Neural cell (in vitro differentiated cells): ENCODE results near the gene KHSRP. TPM values are rescaled to one million over a fixed set of nuclear protein-coding genes. Genes with fewer than 3 reads are reported as not detected.

Experiments used
- H2AFZ ChIP-seq: fragments of 200-600, 300-800 bp; sonication (generic), shearing (Covaris generic); 2 replicates; pipeline ENCODE4 v1.6.0; 2014; ENCODE audit warnings: low read depth, mild to moderate bottlenecking, antibody characterized with exemption, low read length, moderate library complexity
- H3F3A ChIP-seq: fragments of 200-600 bp; shearing (Covaris generic); 2 replicates; pipeline ENCODE4 v1.6.1; 2016; ENCODE audit warnings: mild to moderate bottlenecking, moderate library complexity, mixed read lengths, antibody characterized with exemption, low read length; ENCODE audit not compliant: insufficient read depth, poor library complexity, severe bottlenecking
- H3K27ac ChIP-seq: fragments of 200-600, 300-800 bp; sonication (generic), shearing (Covaris generic); 2 replicates; pipeline ENCODE4 v1.5.1; 2014; ENCODE audit warnings: mild to moderate bottlenecking, low read length, moderate library complexity
- H3K27me3 ChIP-seq: fragments of 300-800, 200-600 bp; sonication (generic), shearing (Covaris generic); 2 replicates; pipeline ENCODE4 v1.6.0; 2014; ENCODE audit warnings: mild to moderate bottlenecking, low read depth, low read length, moderate library complexity; ENCODE audit not compliant: insufficient read depth
- H3K36me3 ChIP-seq: fragments of 300-800, 200-600 bp; sonication (generic), shearing (Covaris generic); 2 replicates; pipeline ENCODE4 v1.5.1; 2014; ENCODE audit warnings: mild to moderate bottlenecking, antibody characterized with exemption, low read length, moderate library complexity; ENCODE audit not compliant: insufficient read depth
- H3K4me2 ChIP-seq: fragments of 300-800, 200-600 bp; sonication (generic), shearing (Covaris generic); 2 replicates; pipeline ENCODE4 v1.6.0; 2014; ENCODE audit warnings: mild to moderate bottlenecking, low read length
- H3K4me3 ChIP-seq: fragments of 300-800, 200-600 bp; sonication (generic), shearing (Covaris generic); 2 replicates; pipeline ENCODE4 v1.5.1; 2014; ENCODE audit warnings: mild to moderate bottlenecking, low read length, moderate library complexity
- H3K79me2 ChIP-seq: fragments of 200-600 bp; shearing (Covaris generic); replicated peaks from 2 replicates; pipeline ENCODE4 v1.6.0; 2014; ENCODE audit warnings: mild to moderate bottlenecking, low read length, moderate library complexity; ENCODE audit not compliant: insufficient read depth
- H3K9ac ChIP-seq: fragments of 300-800, 200-600 bp; sonication (generic), shearing (Covaris generic); 2 replicates; pipeline ENCODE4 v1.6.1; 2016; ENCODE audit warnings: mild to moderate bottlenecking, low read length, mixed read lengths
- H3K9me2 ChIP-seq: fragments of 200-600 bp; shearing (Covaris generic); 2 replicates; pipeline ENCODE4 v1.6.1; 2016; ENCODE audit warnings: mild to moderate bottlenecking, low read length, mixed read lengths; ENCODE audit not compliant: insufficient read depth
- H3K9me3 ChIP-seq: fragments of 200-600, 300-800 bp; sonication (generic), shearing (Covaris generic); 2 replicates; pipeline ENCODE4 v1.6.1; 2016; ENCODE audit warnings: mild to moderate bottlenecking, mixed run types, low read length, moderate library complexity, mixed read lengths
- H4K20me1 ChIP-seq: fragments of 200-600 bp; shearing (Covaris generic); 2 replicates; pipeline ENCODE4 v1.6.1; 2016; ENCODE audit warnings: mild to moderate bottlenecking, mixed run types; ENCODE audit not compliant: insufficient read depth
- EP300 ChIP-seq: fragments of 450-650 bp; conservative IDR thresholded peaks from 2 replicates; pipeline ENCODE4 v1.6.1; 2014; ENCODE audit warnings: antibody characterized with exemption, mild to moderate bottlenecking, moderate library complexity; ENCODE audit not compliant: poor library complexity, severe bottlenecking
- EZH2 ChIP-seq: fragments of 200-600, 300-800 bp; shearing (Covaris generic), sonication (generic); IDR thresholded peaks from 2 replicates; pipeline ENCODE4 v1.6.1; 2014; ENCODE audit warnings: antibody characterized with exemption, low read length, borderline replicate concordance, mild to moderate bottlenecking; ENCODE audit not compliant: insufficient read depth, poor library complexity, severe bottlenecking
- MXI1 ChIP-seq: fragments of 450-650 bp; conservative IDR thresholded peaks from 2 replicates; pipeline ENCODE4 v1.6.1; 2014; ENCODE audit warnings: antibody characterized with exemption, mild to moderate bottlenecking; ENCODE audit not compliant: poor library complexity, severe bottlenecking
- POLR2AphosphoS5 ChIP-seq: IDR thresholded peaks from 2 replicates; pipeline ENCODE4 v1.6.1; 2012
- RAD21 ChIP-seq: fragments of 450-650 bp; conservative IDR thresholded peaks from 2 replicates; pipeline ENCODE4 v1.6.1; 2014; ENCODE audit warnings: antibody characterized with exemption, mild to moderate bottlenecking, moderate library complexity
- SMC3 ChIP-seq: fragments of 450-650 bp; conservative IDR thresholded peaks from 2 replicates; pipeline ENCODE4 v1.6.1; 2014; ENCODE audit warnings: antibody characterized with exemption, mild to moderate bottlenecking, moderate library complexity; ENCODE audit not compliant: poor library complexity
- TAF1 ChIP-seq: IDR thresholded peaks from 2 replicates; pipeline ENCODE4 v1.6.1; 2012; ENCODE audit warnings: low read depth
- polyA plus RNA-seq: library from polyadenylated mRNA; depleted of rRNA; stranded (reverse); fragments of >200 nt; gene quantifications from 2 replicates; pipeline ENCODE4 v1.2.3, GENCODE V29; 2014
- TF ChIP-seq, protein P1 (sequence below): fragments of 450-650 bp; IDR thresholded peaks from 2 replicates; pipeline ENCODE4 v1.5.1; 2014; ENCODE audit warnings: antibody characterized with exemption, mild to moderate bottlenecking, moderate library complexity; ENCODE audit not compliant: poor library complexity, severe bottlenecking
- TF ChIP-seq, protein P2 (sequence below): IDR thresholded peaks from 2 replicates; pipeline ENCODE4 v1.6.1; 2012; ENCODE audit warnings: borderline replicate concordance

The KHSRP gene
- polyA plus RNA-seq, 1 donor from 2014 or later: 33.3 TPM

DNA sequence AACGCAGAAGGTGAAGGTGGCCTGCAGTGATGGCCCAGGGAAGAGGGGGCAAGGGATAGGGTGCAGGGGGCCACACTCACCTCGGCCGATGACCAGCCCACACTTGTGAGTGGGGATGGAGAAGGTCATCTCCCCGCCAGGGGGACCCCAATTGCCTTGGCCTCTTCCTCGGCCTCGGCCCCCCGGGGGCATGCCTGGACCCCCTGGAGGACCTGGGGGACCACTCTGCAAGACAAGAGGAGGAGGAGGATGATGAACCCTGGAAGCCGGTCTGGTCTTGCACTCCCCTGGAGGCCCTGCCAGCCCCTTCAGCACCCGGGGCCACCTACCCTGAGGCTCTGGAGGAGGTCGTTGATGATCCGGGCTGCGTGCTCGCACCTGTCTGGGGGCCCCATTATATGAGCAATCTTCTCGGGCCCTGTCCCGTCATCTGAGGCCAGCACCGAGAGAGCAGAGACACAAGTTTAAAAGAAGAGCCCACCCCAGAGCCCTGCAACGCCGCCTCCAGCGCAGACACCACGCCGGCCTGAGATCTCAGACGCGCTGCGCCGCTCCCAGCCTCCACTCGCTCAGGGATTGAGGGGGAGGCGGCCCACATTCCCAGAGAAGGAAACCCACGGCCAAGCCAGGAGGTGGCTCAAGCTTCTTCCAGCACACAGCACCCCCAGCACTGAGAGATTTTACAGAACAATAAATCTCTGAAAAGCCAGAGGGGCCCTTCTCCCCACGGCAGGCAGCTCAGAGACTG is 7.8 kb downstream of the KHSRP start:
- no peaks in the 10 kb centered on the region for H3K36me3 ChIP-seq

DNA sequence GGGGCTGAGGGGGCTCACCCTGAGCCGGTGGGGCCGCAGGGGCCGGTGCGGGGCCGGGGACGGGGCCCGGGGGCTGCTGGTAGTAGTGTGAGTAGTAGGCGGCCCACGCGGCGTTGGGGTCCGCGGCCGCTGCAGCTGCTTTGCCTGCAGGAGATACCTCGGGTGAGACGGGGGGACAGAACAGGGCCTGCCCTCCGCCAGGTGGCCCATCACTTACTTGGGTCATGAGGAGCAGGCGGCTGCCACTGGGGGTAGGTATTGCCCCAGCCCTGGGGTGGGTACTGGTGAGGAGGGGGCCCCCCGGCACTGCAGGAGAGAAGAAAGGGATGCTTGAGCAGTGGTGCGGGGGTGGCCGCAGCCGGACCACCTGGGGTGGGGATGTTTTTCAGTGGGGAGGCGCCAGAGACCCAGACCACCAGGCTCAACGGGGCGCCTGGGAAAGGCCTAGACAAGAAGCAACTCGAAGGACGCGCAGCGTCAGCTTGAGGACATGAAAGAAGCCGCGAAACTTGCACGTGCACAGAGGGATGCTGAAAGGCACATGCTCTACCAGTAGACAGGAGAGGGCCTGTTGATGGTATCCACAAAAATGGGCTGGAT is 8.9 kb downstream of the KHSRP start:
- H3K9ac ChIP-seq: no peak overlapping the region
- H3K79me2 ChIP-seq: peaks cover 4% of the 10 kb centered on the region
- H3K9me3 ChIP-seq: no peaks in the 10 kb centered on the region
- H3K27ac ChIP-seq: no peak overlapping the region
- H3K36me3 ChIP-seq: no peaks in the 10 kb centered on the region
- no peak overlapping the region for H3K4me2 ChIP-seq
- no peaks in the 10 kb centered on the region for H3F3A ChIP-seq
- H2AFZ ChIP-seq: no peak overlapping the region
- H3K4me3 ChIP-seq: no peak overlapping the region
- H3K9me2 ChIP-seq: no peaks in the 10 kb centered on the region
- H3K27me3 ChIP-seq: no peaks in the 10 kb centered on the region
- peaks cover 8% of the 10 kb centered on the region for H4K20me1 ChIP-seq
- no peak for TF ChIP-seq EP300
- TF ChIP-seq SMC3: no peak
- TF ChIP-seq POLR2AphosphoS5: no peak
- TF ChIP-seq TAF1: no peak
- no peak for TF ChIP-seq RAD21
- TF ChIP-seq MXI1: no peak
- TF ChIP-seq, protein P1, sequence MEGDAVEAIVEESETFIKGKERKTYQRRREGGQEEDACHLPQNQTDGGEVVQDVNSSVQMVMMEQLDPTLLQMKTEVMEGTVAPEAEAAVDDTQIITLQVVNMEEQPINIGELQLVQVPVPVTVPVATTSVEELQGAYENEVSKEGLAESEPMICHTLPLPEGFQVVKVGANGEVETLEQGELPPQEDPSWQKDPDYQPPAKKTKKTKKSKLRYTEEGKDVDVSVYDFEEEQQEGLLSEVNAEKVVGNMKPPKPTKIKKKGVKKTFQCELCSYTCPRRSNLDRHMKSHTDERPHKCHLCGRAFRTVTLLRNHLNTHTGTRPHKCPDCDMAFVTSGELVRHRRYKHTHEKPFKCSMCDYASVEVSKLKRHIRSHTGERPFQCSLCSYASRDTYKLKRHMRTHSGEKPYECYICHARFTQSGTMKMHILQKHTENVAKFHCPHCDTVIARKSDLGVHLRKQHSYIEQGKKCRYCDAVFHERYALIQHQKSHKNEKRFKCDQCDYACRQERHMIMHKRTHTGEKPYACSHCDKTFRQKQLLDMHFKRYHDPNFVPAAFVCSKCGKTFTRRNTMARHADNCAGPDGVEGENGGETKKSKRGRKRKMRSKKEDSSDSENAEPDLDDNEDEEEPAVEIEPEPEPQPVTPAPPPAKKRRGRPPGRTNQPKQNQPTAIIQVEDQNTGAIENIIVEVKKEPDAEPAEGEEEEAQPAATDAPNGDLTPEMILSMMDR: no peak
- no peak for TF ChIP-seq EZH2

More for the DNA sequence above, 7.8 kb downstream of the KHSRP start:
- H3K4me3 ChIP-seq: no peak overlapping the region
- no peak overlapping the region for H3K4me2 ChIP-seq
- H3K9me3 ChIP-seq: no peaks in the 10 kb centered on the region
- H3F3A ChIP-seq: no peaks in the 10 kb centered on the region
- H3K79me2 ChIP-seq: peaks cover 16% of the 10 kb centered on the region
- no peak overlapping the region for H3K9ac ChIP-seq
- TF ChIP-seq, protein P1: no peak
- TF ChIP-seq EZH2 (no peak), TAF1 (no peak), RAD21 (no peak), POLR2AphosphoS5 (no peak), MXI1 (no peak), EP300 (no peak), SMC3 (no peak)
- TF ChIP-seq, protein P2, sequence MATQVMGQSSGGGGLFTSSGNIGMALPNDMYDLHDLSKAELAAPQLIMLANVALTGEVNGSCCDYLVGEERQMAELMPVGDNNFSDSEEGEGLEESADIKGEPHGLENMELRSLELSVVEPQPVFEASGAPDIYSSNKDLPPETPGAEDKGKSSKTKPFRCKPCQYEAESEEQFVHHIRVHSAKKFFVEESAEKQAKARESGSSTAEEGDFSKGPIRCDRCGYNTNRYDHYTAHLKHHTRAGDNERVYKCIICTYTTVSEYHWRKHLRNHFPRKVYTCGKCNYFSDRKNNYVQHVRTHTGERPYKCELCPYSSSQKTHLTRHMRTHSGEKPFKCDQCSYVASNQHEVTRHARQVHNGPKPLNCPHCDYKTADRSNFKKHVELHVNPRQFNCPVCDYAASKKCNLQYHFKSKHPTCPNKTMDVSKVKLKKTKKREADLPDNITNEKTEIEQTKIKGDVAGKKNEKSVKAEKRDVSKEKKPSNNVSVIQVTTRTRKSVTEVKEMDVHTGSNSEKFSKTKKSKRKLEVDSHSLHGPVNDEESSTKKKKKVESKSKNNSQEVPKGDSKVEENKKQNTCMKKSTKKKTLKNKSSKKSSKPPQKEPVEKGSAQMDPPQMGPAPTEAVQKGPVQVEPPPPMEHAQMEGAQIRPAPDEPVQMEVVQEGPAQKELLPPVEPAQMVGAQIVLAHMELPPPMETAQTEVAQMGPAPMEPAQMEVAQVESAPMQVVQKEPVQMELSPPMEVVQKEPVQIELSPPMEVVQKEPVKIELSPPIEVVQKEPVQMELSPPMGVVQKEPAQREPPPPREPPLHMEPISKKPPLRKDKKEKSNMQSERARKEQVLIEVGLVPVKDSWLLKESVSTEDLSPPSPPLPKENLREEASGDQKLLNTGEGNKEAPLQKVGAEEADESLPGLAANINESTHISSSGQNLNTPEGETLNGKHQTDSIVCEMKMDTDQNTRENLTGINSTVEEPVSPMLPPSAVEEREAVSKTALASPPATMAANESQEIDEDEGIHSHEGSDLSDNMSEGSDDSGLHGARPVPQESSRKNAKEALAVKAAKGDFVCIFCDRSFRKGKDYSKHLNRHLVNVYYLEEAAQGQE: no peak
- no peak overlapping the region for H2AFZ ChIP-seq
- no peaks in the 10 kb centered on the region for H3K27me3 ChIP-seq
- no peaks in the 10 kb centered on the region for H3K9me2 ChIP-seq
- peaks cover 16% of the 10 kb centered on the region for H4K20me1 ChIP-seq
- no peak overlapping the region for H3K27ac ChIP-seq
